IMR-90 (cell line): ENCODE data around the gene COL8A1. TPM values are rescaled to one million over a fixed set of nuclear protein-coding genes. Genes with fewer than 3 reads are reported as not detected.

Experiments
- ATAC-seq: fragments of 200-7000 bp; cut with Tn5 transposase; 2 replicates; pipeline ENCODE4 v1.9.1; 2020; ENCODE audit warnings: low read depth, mild to moderate bottlenecking, moderate library complexity
- BruUV-seq: library from RNA; stranded (reverse); fragments of 400-500 nt; replicated peaks from 2 replicates; lab custom pipeline; 2021; lab: Mats Ljungman, UMichigan
- CTCF ChIA-PET: fragments of 300-600 bp; formaldehyde crosslinking; extraction: SDS; loops from one replicate; lab custom pipeline; 2021; ENCODE audit warnings: antibody characterized with exemption; lab: Yijun Ruan, JAX
- POLR2A ChIA-PET: fragments of 300-600 bp; sonication (Branson Sonifier 250); formaldehyde crosslinking; loops from one replicate; lab custom pipeline; 2022; ENCODE audit warnings: antibody characterized with exemption; ENCODE audit not compliant: unreplicated experiment; lab: Charles Lee
- DNase-seq: peaks from one replicate; pipeline ENCODE4 v3.0.0; 2013
- H2AFZ ChIP-seq: replicated peaks from 2 replicates; pipeline ENCODE3; 2013; ENCODE audit warnings: low read length, mild to moderate bottlenecking; ENCODE audit not compliant: poor library complexity
- H2AK5ac ChIP-seq: 2 replicates; pipeline ENCODE4 v1.6.1; 2013; ENCODE audit warnings: low read depth, low read length, inconsistent platforms
- H2AK9ac ChIP-seq: replicated peaks from 2 replicates; pipeline ENCODE3; 2013; ENCODE audit warnings: mild to moderate bottlenecking, low read depth, low read length, moderate library complexity; ENCODE audit not compliant: poor library complexity
- H2BK120ac ChIP-seq: 2 replicates; pipeline ENCODE4 v1.6.1; 2013; ENCODE audit warnings: low read depth, low read length, inconsistent platforms
- H2BK15ac ChIP-seq: 3 replicates; pipeline ENCODE4 v1.6.1; 2013; ENCODE audit warnings: low read depth, low read length, inconsistent platforms
- H2BK20ac ChIP-seq: 2 replicates; pipeline ENCODE4 v1.6.1; 2013; ENCODE audit warnings: low read depth, mild to moderate bottlenecking, inconsistent platforms, low read length, moderate library complexity
- H2BK5ac ChIP-seq: 2 replicates; pipeline ENCODE4 v1.6.1; 2013; ENCODE audit warnings: mild to moderate bottlenecking, low read depth, low read length, inconsistent platforms; ENCODE audit not compliant: poor library complexity, severe bottlenecking
- H3K14ac ChIP-seq: replicated peaks from 2 replicates; pipeline ENCODE4 v1.6.1; 2013; ENCODE audit warnings: low read depth, low read length, inconsistent platforms
- H3K18ac ChIP-seq: 2 replicates; pipeline ENCODE4 v1.6.1; 2013; ENCODE audit warnings: low read depth, low read length, control low read depth
- H3K23ac ChIP-seq: 2 replicates; pipeline ENCODE4 v1.6.1; 2013; ENCODE audit warnings: low read depth, low read length, inconsistent platforms
- H3K27ac ChIP-seq: 2 replicates; pipeline ENCODE4 v1.5.1; 2013; ENCODE audit warnings: mild to moderate bottlenecking, control low read depth, low read length; ENCODE audit not compliant: insufficient read depth
- H3K27me3 ChIP-seq: 2 replicates; pipeline ENCODE4 v1.6.1; 2013; ENCODE audit warnings: low read length; ENCODE audit not compliant: control insufficient read depth, insufficient read depth
- H3K36me3 ChIP-seq: 2 replicates; pipeline ENCODE4 v1.6.1; 2013; ENCODE audit warnings: low read length, mixed read lengths; ENCODE audit not compliant: control insufficient read depth, insufficient read depth
- H3K4ac ChIP-seq: 2 replicates; pipeline ENCODE4 v1.6.1; 2013; ENCODE audit warnings: low read depth, low read length, inconsistent platforms
- H3K4me1 ChIP-seq: 2 replicates; pipeline ENCODE4 v1.6.1; 2013; ENCODE audit warnings: low read length, mixed read lengths; ENCODE audit not compliant: control insufficient read depth, insufficient read depth
- H3K4me2 ChIP-seq: 2 replicates; pipeline ENCODE4 v1.6.1; 2013; ENCODE audit warnings: low read depth, mild to moderate bottlenecking, control low read depth, low read length, moderate library complexity
- H3K4me3 ChIP-seq: 2 replicates; pipeline ENCODE4 v1.5.1; 2013; ENCODE audit warnings: low read depth, mild to moderate bottlenecking, control low read depth, low read length, moderate library complexity; ENCODE audit not compliant: insufficient read depth
- H3K56ac ChIP-seq: 2 replicates; pipeline ENCODE4 v1.6.1; 2013; ENCODE audit warnings: low read length, inconsistent platforms; ENCODE audit not compliant: insufficient read depth; ENCODE audit errors: extremely low read depth
- H3K79me1 ChIP-seq, 2 experiments: 2 replicates each; pipeline ENCODE4 v1.6.1; 2013; ENCODE audit warnings: low read length in 2 of 2, inconsistent platforms in 1 of 2, low read depth in 1 of 2
- H3K9ac ChIP-seq: 2 replicates; pipeline ENCODE4 v1.6.1; 2013; ENCODE audit warnings: low read depth, low read length, control low read depth
- H3K9me1 ChIP-seq: 2 replicates; pipeline ENCODE4 v1.6.1; 2013; ENCODE audit warnings: low read length, inconsistent platforms; ENCODE audit not compliant: insufficient read depth
- H3K9me3 ChIP-seq: 2 replicates; pipeline ENCODE4 v1.6.1; 2013; ENCODE audit warnings: low read length; ENCODE audit not compliant: control insufficient read depth, insufficient read depth
- H4K20me1 ChIP-seq: 2 replicates; pipeline ENCODE4 v1.6.1; 2013; ENCODE audit warnings: low read length, inconsistent platforms; ENCODE audit not compliant: insufficient read depth
- H4K5ac ChIP-seq: 2 replicates; pipeline ENCODE4 v1.6.1; 2013; ENCODE audit warnings: mild to moderate bottlenecking, low read depth, low read length, control low read depth
- H4K8ac ChIP-seq, 2 experiments: 2 replicates each; pipeline ENCODE4 v1.6.1; 2013; ENCODE audit warnings: low read depth in 2 of 2, low read length in 2 of 2, control low read depth in 1 of 2, inconsistent platforms in 1 of 2
- H4K91ac ChIP-seq: 2 replicates; pipeline ENCODE4 v1.6.1; 2013; ENCODE audit warnings: low read depth, low read length, inconsistent platforms; ENCODE audit not compliant: insufficient read depth
- BHLHE40 ChIP-seq: fragments of 150-350 bp; IDR thresholded peaks from 2 replicates; pipeline ENCODE4 v1.6.1; 2016; ENCODE audit warnings: mild to moderate bottlenecking, low read depth, low read length
- CEBPB ChIP-seq: IDR thresholded peaks from 2 replicates; pipeline ENCODE4 v1.6.1; 2012; ENCODE audit warnings: low read depth, low read length, improper control_type of control experiment
- CHD1 ChIP-seq: IDR thresholded peaks from 2 replicates; pipeline ENCODE4 v1.6.1; 2012; ENCODE audit warnings: low read depth, low read length, improper control_type of control experiment
- CTCF ChIP-seq: conservative IDR thresholded peaks from 2 replicates; pipeline ENCODE4 v1.5.1; 2012; ENCODE audit warnings: mild to moderate bottlenecking, low read depth, low read length, improper control_type of control experiment
- FOS ChIP-seq: fragments of 150-350 bp; IDR thresholded peaks from 2 replicates; pipeline ENCODE4 v1.6.1; 2016; ENCODE audit warnings: low read depth, low read length
- MAFK ChIP-seq: IDR thresholded peaks from 2 replicates; pipeline ENCODE4 v1.6.1; 2012; ENCODE audit warnings: low read depth, low read length, improper control_type of control experiment
- MAZ ChIP-seq: IDR thresholded peaks from 2 replicates; pipeline ENCODE4 v1.6.1; 2012; ENCODE audit warnings: low read depth, mild to moderate bottlenecking, low read length, improper control_type of control experiment, moderate library complexity, borderline replicate concordance
- MXI1 ChIP-seq: IDR thresholded peaks from 2 replicates; pipeline ENCODE4 v1.6.1; 2012; ENCODE audit warnings: low read depth, mild to moderate bottlenecking, low read length, moderate library complexity, borderline replicate concordance
- NFE2L2 ChIP-seq: fragments of 150-350 bp; IDR thresholded peaks from 2 replicates; pipeline ENCODE4 v1.6.1; 2016; ENCODE audit warnings: low read depth, mild to moderate bottlenecking, low read length
- POLR2A ChIP-seq: IDR thresholded peaks from 2 replicates; pipeline ENCODE4 v1.6.1; 2012; ENCODE audit warnings: mild to moderate bottlenecking, low read depth, low read length
- RAD21 ChIP-seq: IDR thresholded peaks from 2 replicates; pipeline ENCODE4 v1.6.1; 2012; ENCODE audit warnings: low read length, improper control_type of control experiment
- RCOR1 ChIP-seq: IDR thresholded peaks from 2 replicates; pipeline ENCODE4 v1.6.1; 2012; ENCODE audit warnings: mild to moderate bottlenecking, low read length, improper control_type of control experiment; ENCODE audit not compliant: insufficient replicate concordance
- RFX5 ChIP-seq: IDR thresholded peaks from 2 replicates; pipeline ENCODE4 v1.8.0; 2012; ENCODE audit warnings: low read depth, mild to moderate bottlenecking, low read length, moderate library complexity
- SMC3 ChIP-seq: fragments of 150-350 bp; IDR thresholded peaks from 2 replicates; pipeline ENCODE4 v1.6.1; 2016; ENCODE audit warnings: low read depth, mild to moderate bottlenecking, antibody characterized with exemption, low read length, moderate library complexity
- USF2 ChIP-seq: fragments of 150-350 bp; IDR thresholded peaks from 2 replicates; pipeline ENCODE4 v1.6.1; 2017; ENCODE audit warnings: mild to moderate bottlenecking, antibody characterized with exemption, low read length, low read depth
- WGBS, 2 experiments: methylation state at CpG; one replicate each; pipeline versions ENCODE4 v1.1.5 to v1.1.7; 2013; ENCODE audit warnings: missing lambda C conversion rate in 2 of 2; ENCODE audit not compliant: insufficient read length in 1 of 2; ENCODE audit errors: extremely low coverage in 2 of 2; 5-methylcytosine and 5-hydroxymethylcytosine counted together
- dilution Hi-C: fragments of 300-500 bp; cut with HindIII; formaldehyde crosslinking; loops from one replicate; pipeline ENCODE4 v1.14.3; 2018; ENCODE audit warnings: low sequenced_read_pairs; ENCODE audit not compliant: unreplicated experiment
- in situ Hi-C: fragments of 300-500 bp; cut with MboI; formaldehyde crosslinking; loops from 3 replicates; pipeline ENCODE4 v1.14.3; 2019; ENCODE audit warnings: low sequenced_read_pairs, inconsistent platforms, mixed read lengths
- intact Hi-C: fragments of 100-400 bp; cut with micrococcal nuclease; formaldehyde crosslinking; loops from 2 replicates; pipeline ENCODE4 v1.10.0; 2022
- polyA plus RNA-seq, 3 experiments: library from polyadenylated mRNA; depleted of rRNA; stranded (reverse); fragments of >200 nt; gene quantifications; 2 replicates each; pipeline ENCODE4 v1.2.3, GENCODE V29; 2012; ENCODE audit warnings: low replicate concordance in 1 of 3
- total RNA-seq: library from RNA; depleted of rRNA; stranded (reverse); fragments of >200 nt; gene quantifications from 2 replicates; pipeline ENCODE4 v1.2.3, GENCODE V29; 2012
- TF ChIP-seq, protein P1 (sequence below): fragments of 150-350 bp; IDR thresholded peaks from 2 replicates; pipeline ENCODE4 v1.6.1; 2016; ENCODE audit warnings: low read depth, mild to moderate bottlenecking, low read length, moderate library complexity, borderline replicate concordance

Gene COL8A1
- total and polyA plus RNA-seq, 2 of the 4 experiments (the other 2 are of a cell fraction): 119 to 151 TPM

DNA sequence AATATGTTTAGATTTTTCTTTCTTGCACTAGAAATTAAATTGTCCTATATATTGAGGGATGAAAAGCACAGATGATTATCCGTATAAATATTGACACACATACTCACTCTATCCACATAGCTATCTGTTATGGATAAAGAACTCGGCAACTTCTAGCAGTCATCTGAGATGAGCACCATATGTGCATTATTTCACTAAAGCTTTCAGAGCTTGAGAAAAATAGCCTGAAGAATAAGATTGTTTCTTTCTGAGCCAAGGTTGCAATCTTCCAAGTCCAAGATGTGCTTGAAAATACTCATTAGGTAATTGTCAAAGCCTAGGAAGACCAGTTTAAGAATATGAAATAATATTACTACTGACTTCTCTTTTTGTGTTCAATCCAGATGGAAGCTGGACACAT lies 40.5 kb downstream of the COL8A1 start:
- H3K36me3 ChIP-seq: no peaks in the 10 kb centered on the region
- H3K27ac ChIP-seq: no peak overlapping the region; the same call in 1 of the 2 replicates
- H2AK5ac ChIP-seq: no peak overlapping the region
- no peak overlapping the region for H2BK15ac ChIP-seq
- H3K9me3 ChIP-seq: no peaks in the 10 kb centered on the region
- H3K27me3 ChIP-seq: no peaks in the 10 kb centered on the region
- no peak overlapping the region for H2BK5ac ChIP-seq
- dilution Hi-C loops (no loop called here), intact Hi-C loops (no loop called here), in situ Hi-C loops (no loop called here)
- no TSS peak for BruUV-seq
- H3K9me1 ChIP-seq: 0 out of 2 replicates have a peak, but pooled peaks cover 3% of the 10 kb centered on the region
- no peak overlapping the region for H3K14ac ChIP-seq
- no peak overlapping the region for H3K4me2 ChIP-seq
- H2BK120ac ChIP-seq: no peak overlapping the region
- H4K8ac ChIP-seq: no peak overlapping the region
- no peaks in the 10 kb centered on the region for H4K20me1 ChIP-seq
- H4K5ac ChIP-seq: no peak overlapping the region
- H3K56ac ChIP-seq: no peak overlapping the region
- H2AFZ ChIP-seq: no peak overlapping the region
- no peak overlapping the region for H4K91ac ChIP-seq
- peaks cover 5% of the 10 kb centered on the region for H3K4me1 ChIP-seq
- H3K9ac ChIP-seq: no peak overlapping the region
- H2BK20ac ChIP-seq: no peak overlapping the region
- TF ChIP-seq CTCF (no peak), SMC3 (no peak), MAZ (no peak), MXI1 (no peak), USF2 (no peak), BHLHE40 (no peak), CEBPB (no peak), CHD1 (no peak), RFX5 (no peak), RCOR1 (no peak), RAD21 (no peak), MAFK (no peak), FOS (no peak), POLR2A (no peak), NFE2L2 (no peak)
- TF ChIP-seq, protein P1, sequence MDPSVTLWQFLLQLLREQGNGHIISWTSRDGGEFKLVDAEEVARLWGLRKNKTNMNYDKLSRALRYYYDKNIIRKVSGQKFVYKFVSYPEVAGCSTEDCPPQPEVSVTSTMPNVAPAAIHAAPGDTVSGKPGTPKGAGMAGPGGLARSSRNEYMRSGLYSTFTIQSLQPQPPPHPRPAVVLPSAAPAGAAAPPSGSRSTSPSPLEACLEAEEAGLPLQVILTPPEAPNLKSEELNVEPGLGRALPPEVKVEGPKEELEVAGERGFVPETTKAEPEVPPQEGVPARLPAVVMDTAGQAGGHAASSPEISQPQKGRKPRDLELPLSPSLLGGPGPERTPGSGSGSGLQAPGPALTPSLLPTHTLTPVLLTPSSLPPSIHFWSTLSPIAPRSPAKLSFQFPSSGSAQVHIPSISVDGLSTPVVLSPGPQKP: no peak
- ChIA-PET CTCF (interaction anchor here (0.5 to 1.3 kb wide), 2 partner anchors 34 to 773 kb away, joined by 3 to 5 read pairs; no protein-coding TSS in a partner anchor), POLR2A (no interaction called here)
- no peak overlapping the region for H3K4me3 ChIP-seq
- no peak overlapping the region for H3K4ac ChIP-seq
- H3K18ac ChIP-seq: no peak overlapping the region
- ATAC-seq (no peak), DNase-seq (no peak)
- H2AK9ac ChIP-seq: no peak overlapping the region
- H3K79me1 ChIP-seq: peaks cover 14 to 43% of the 10 kb centered on the region in 2 experiments
- H3K23ac ChIP-seq: no peak overlapping the region
- no CpG with 5 or more reads among the region's 2 CpGs for WGBS, 2 experiments
